ENCODE measurements around the gene DIS3.
"Not testable (repeated sequence)": the region's sequence is repeated elsewhere in the genome, so short reads cannot be mapped to it uniquely, and the experiment has no call there.

The DIS3 gene

GRCh38 chr13:72745260-72745659 lies 36.4 kb downstream of the DIS3 start:
- Histone ChIP-seq H3K36me3 (ENCODE audit: control insufficient read depth in 4 of 4, insufficient read depth in 4 of 4, low read length in 3 of 4) (peaks cover 11 to 79% (median 43%) of the 10 kb centered on the region in 4 experiments), H3K4me1 (ENCODE audit: control extremely low read depth in 1 of 4, control insufficient read depth in 4 of 4, insufficient read depth in 4 of 4, low read length in 3 of 4) (no peaks in the 10 kb centered on the region), H3K4me3 (ENCODE audit: control insufficient read depth in 1 of 7, extremely low read depth in 1 of 7, insufficient read depth in 4 of 7, low read depth in 2 of 7, low read length in 6 of 7) (no peak overlapping the region), H3K9me3 (ENCODE audit: control extremely low read depth in 1 of 5, control insufficient read depth in 4 of 5, insufficient read depth in 2 of 5, low read depth in 1 of 5, low read length in 4 of 5) (no peaks in the 10 kb centered on the region), H3K27me3 (replicated peaks in 2 of 5; ENCODE audit: control insufficient read depth in 4 of 5, insufficient read depth in 5 of 5, low read length in 4 of 5) (no peaks in the 10 kb centered on the region), H3K27ac (ENCODE audit: insufficient read depth in 1 of 2, low read depth in 1 of 2, low read length in 2 of 2, poor library complexity in 1 of 2, severe bottlenecking in 2 of 2) (peak overlapping the region in 1 of 2 experiments; percentile 5)
- CTCF ChIA-PET = no interaction called here
- DNase-seq = no peak
- WGBS (ENCODE audit: insufficient coverage) = 100% methylated on average over 1 of the region's 1 CpG
- POLR2A ChIA-PET = no interaction called here

GRCh38 chr13:72740015-72740414 lies 41.7 kb downstream of the DIS3 start:
- Histone ChIP-seq H3K36me3 (ENCODE audit: control insufficient read depth in 4 of 4, insufficient read depth in 4 of 4, low read length in 3 of 4) (peaks cover 14 to 59% (median 33%) of the 10 kb centered on the region in 4 experiments), H3K4me1 (ENCODE audit: control extremely low read depth in 1 of 4, control insufficient read depth in 4 of 4, insufficient read depth in 4 of 4, low read length in 3 of 4) (no peaks in the 10 kb centered on the region), H3K27me3 (replicated peaks in 2 of 5; ENCODE audit: control insufficient read depth in 4 of 5, insufficient read depth in 5 of 5, low read length in 4 of 5) (no peaks in the 10 kb centered on the region), H3K9me3 (ENCODE audit: control extremely low read depth in 1 of 5, control insufficient read depth in 4 of 5, insufficient read depth in 2 of 5, low read depth in 1 of 5, low read length in 4 of 5) (no peaks in the 10 kb centered on the region), H3K4me3 (ENCODE audit: control insufficient read depth in 1 of 7, extremely low read depth in 1 of 7, insufficient read depth in 4 of 7, low read depth in 2 of 7, low read length in 6 of 7) (no peak overlapping the region), H3K27ac (ENCODE audit: insufficient read depth in 1 of 2, low read depth in 1 of 2, low read length in 2 of 2, poor library complexity in 1 of 2, severe bottlenecking in 2 of 2) (no peak overlapping the region)
- ChIA-PET POLR2A (no interaction called here), CTCF (no interaction called here)
- no peak for DNase-seq
- 100% methylated on average over 1 of the region's 1 CpG for WGBS (ENCODE audit: insufficient coverage)

DNA sequence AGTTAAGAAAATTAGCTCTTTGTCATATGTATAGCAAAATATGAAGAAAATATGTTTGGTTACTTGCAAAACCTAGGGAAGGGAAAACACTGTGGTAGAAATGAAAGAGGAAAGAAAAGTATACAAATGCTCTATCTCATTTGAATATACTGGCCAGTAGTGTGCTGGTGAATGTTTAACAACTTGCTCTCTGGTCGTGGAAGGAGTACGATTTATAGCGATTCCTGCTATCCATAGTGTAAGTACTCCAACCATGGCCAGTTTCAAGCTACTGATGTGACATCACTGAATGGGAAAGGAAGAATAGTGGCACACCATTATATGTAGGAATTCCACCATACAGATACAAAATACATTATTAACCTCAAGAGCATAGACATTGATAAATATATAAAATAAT lies 44.7 kb downstream of the DIS3 start:
- no peaks in the 10 kb centered on the region for H3K9me3 ChIP-seq (ENCODE audit: control extremely low read depth in 1 of 5, control insufficient read depth in 4 of 5, insufficient read depth in 2 of 5, low read depth in 1 of 5, low read length in 4 of 5)
- H3K4me1 ChIP-seq (ENCODE audit: control extremely low read depth in 1 of 4, control insufficient read depth in 4 of 4, insufficient read depth in 4 of 4, low read length in 3 of 4) = no peaks in the 10 kb centered on the region
- POLR2A ChIA-PET = no interaction called here
- WGBS (ENCODE audit: insufficient coverage) = no CpG with 5 or more reads among the region's 3 CpGs
- peaks cover 24 to 55% (median 30%) of the 10 kb centered on the region in 4 experiments for H3K36me3 ChIP-seq (ENCODE audit: control insufficient read depth in 4 of 4, insufficient read depth in 4 of 4, low read length in 3 of 4)
- H3K27me3 ChIP-seq (replicated peaks in 2 of 5; ENCODE audit: control insufficient read depth in 4 of 5, insufficient read depth in 5 of 5, low read length in 4 of 5) = no peaks in the 10 kb centered on the region
- no peak overlapping the region for H3K27ac ChIP-seq (ENCODE audit: insufficient read depth in 1 of 2, low read depth in 1 of 2, low read length in 2 of 2, poor library complexity in 1 of 2, severe bottlenecking in 2 of 2)
- H3K4me3 ChIP-seq (ENCODE audit: control insufficient read depth in 1 of 7, extremely low read depth in 1 of 7, insufficient read depth in 4 of 7, low read depth in 2 of 7, low read length in 6 of 7) = no peak overlapping the region
- CTCF ChIA-PET = no interaction called here
- DNase-seq = no peak

GRCh38 chr13:72728290-72728605 lies 53.5 kb downstream of the DIS3 start:
- no peaks in the 10 kb centered on the region for H3K27me3 ChIP-seq (replicated peaks in 2 of 5; ENCODE audit: control insufficient read depth in 4 of 5, insufficient read depth in 5 of 5, low read length in 4 of 5)
- peaks cover 2 to 11% (median 7%) of the 10 kb centered on the region in 4 experiments for H3K36me3 ChIP-seq (ENCODE audit: control insufficient read depth in 4 of 4, insufficient read depth in 4 of 4, low read length in 3 of 4)
- no peak for DNase-seq
- H3K4me3 ChIP-seq (ENCODE audit: control insufficient read depth in 1 of 7, extremely low read depth in 1 of 7, insufficient read depth in 4 of 7, low read depth in 2 of 7, low read length in 6 of 7) = peak overlapping the region; percentile 68 to 97 (median 88)
- 17% methylated on average over 2 of the region's 3 CpGs for WGBS (ENCODE audit: insufficient coverage)
- peak overlapping the region in 1 of 2 experiments; percentile 82 for H3K27ac ChIP-seq (ENCODE audit: insufficient read depth in 1 of 2, low read depth in 1 of 2, low read length in 2 of 2, poor library complexity in 1 of 2, severe bottlenecking in 2 of 2)
- CTCF ChIA-PET = no interaction called here
- no peaks in the 10 kb centered on the region for H3K9me3 ChIP-seq (ENCODE audit: control extremely low read depth in 1 of 5, control insufficient read depth in 4 of 5, insufficient read depth in 2 of 5, low read depth in 1 of 5, low read length in 4 of 5)
- POLR2A ChIA-PET = no interaction called here
- H3K4me1 ChIP-seq (ENCODE audit: control extremely low read depth in 1 of 4, control insufficient read depth in 4 of 4, insufficient read depth in 4 of 4, low read length in 3 of 4) = peaks cover 2 to 27% (median 18%) of the 10 kb centered on the region in 4 experiments

- no peaks in the 10 kb centered on the region for H3K9me3 ChIP-seq (ENCODE audit: control extremely low read depth in 1 of 5, control insufficient read depth in 4 of 5, insufficient read depth in 2 of 5, low read depth in 1 of 5, low read length in 4 of 5)
- ChIA-PET CTCF (no interaction called here), POLR2A (no interaction called here)
- H3K4me3 ChIP-seq (ENCODE audit: control insufficient read depth in 1 of 7, extremely low read depth in 1 of 7, insufficient read depth in 4 of 7, low read depth in 2 of 7, low read length in 6 of 7) = peak within 1 kb of the TSS; percentile 68 to 97 (median 88)
- H3K36me3 ChIP-seq (ENCODE audit: control insufficient read depth in 4 of 4, insufficient read depth in 4 of 4, low read length in 3 of 4) = peaks cover 0 to 13% (median 4%) of the 10 kb centered on the region in 4 experiments
- H3K4me1 ChIP-seq (ENCODE audit: control extremely low read depth in 1 of 4, control insufficient read depth in 4 of 4, insufficient read depth in 4 of 4, low read length in 3 of 4) = peaks cover 2 to 27% (median 18%) of the 10 kb centered on the region in 4 experiments
- peak within 1 kb of the TSS in 1 of 2 experiments; percentile 82 for H3K27ac ChIP-seq (ENCODE audit: insufficient read depth in 1 of 2, low read depth in 1 of 2, low read length in 2 of 2, poor library complexity in 1 of 2, severe bottlenecking in 2 of 2)
- peak; percentile 97 to 99 (median 99) for DNase-seq
- no peaks in the 10 kb centered on the region for H3K27me3 ChIP-seq (replicated peaks in 2 of 5; ENCODE audit: control insufficient read depth in 4 of 5, insufficient read depth in 5 of 5, low read length in 4 of 5)
- 0% methylated on average over 58 of the region's 71 CpGs for WGBS (ENCODE audit: insufficient coverage)
Observed at GRCh38 chr13:72727417-72728289, 54.0 kb downstream of the DIS3 start, which contains the start of the genes BORA and MZT1. BORA (plus strand) TSS chr13:72727923; CDS start chr13:72728941, 1,018 bp downstream. MZT1 (minus strand) TSS chr13:72727629; CDS start chr13:72727602, 27 bp downstream.

DNA sequence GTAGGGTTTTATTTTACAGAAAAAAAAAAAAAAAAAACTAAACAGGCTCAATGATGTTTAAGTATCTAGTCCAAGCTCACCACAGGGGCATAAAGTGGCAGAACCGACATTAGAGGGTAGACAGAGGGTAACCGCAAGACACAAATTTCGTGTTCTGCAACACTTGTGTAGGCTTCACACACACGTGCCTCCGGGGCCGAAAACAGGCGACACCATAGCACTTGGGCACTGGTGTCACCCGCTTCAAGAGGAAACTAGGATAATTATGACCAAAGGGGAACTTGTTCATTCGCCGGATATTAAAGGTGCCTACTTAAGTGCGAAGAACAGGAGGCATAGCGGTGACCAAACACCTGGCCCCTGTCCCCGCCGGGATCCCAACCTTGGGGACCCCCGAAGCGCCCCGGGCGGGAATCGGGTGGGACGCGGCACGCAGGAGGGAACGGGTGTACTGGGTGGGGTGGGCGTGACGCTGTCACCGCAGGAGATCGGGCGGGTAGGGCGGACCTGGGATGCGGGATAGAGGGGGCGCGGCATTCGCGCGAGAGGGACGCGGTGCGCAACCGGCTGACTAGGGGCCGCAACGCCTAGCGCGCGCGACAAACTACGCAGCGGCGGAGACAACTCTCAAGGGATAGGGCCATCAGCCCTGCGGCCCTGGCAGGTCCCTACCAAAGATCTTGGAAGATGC lies 54.8 kb downstream of the DIS3 start:
- CTCF ChIA-PET = no interaction called here
- H3K4me1 ChIP-seq (ENCODE audit: control extremely low read depth in 1 of 4, control insufficient read depth in 4 of 4, insufficient read depth in 4 of 4, low read length in 3 of 4) = peaks cover 2 to 27% (median 18%) of the 10 kb centered on the region in 4 experiments
- no peaks in the 10 kb centered on the region for H3K9me3 ChIP-seq (ENCODE audit: control extremely low read depth in 1 of 5, control insufficient read depth in 4 of 5, insufficient read depth in 2 of 5, low read depth in 1 of 5, low read length in 4 of 5)
- H3K36me3 ChIP-seq (ENCODE audit: control insufficient read depth in 4 of 4, insufficient read depth in 4 of 4, low read length in 3 of 4) = peaks cover 0 to 20% (median 5%) of the 10 kb centered on the region in 4 experiments
- peak overlapping the region; percentile 68 to 97 (median 88) for H3K4me3 ChIP-seq (ENCODE audit: control insufficient read depth in 1 of 7, extremely low read depth in 1 of 7, insufficient read depth in 4 of 7, low read depth in 2 of 7, low read length in 6 of 7)
- peak; percentile 56 to 85 (median 75) for DNase-seq
- POLR2A ChIA-PET = no interaction called here
- H3K27ac ChIP-seq (ENCODE audit: insufficient read depth in 1 of 2, low read depth in 1 of 2, low read length in 2 of 2, poor library complexity in 1 of 2, severe bottlenecking in 2 of 2) = peak overlapping the region in 1 of 2 experiments; percentile 82
- H3K27me3 ChIP-seq (replicated peaks in 2 of 5; ENCODE audit: control insufficient read depth in 4 of 5, insufficient read depth in 5 of 5, low read length in 4 of 5) = no peaks in the 10 kb centered on the region
- WGBS (ENCODE audit: insufficient coverage) = 2% methylated on average over 44 of the region's 49 CpGs

DNA sequence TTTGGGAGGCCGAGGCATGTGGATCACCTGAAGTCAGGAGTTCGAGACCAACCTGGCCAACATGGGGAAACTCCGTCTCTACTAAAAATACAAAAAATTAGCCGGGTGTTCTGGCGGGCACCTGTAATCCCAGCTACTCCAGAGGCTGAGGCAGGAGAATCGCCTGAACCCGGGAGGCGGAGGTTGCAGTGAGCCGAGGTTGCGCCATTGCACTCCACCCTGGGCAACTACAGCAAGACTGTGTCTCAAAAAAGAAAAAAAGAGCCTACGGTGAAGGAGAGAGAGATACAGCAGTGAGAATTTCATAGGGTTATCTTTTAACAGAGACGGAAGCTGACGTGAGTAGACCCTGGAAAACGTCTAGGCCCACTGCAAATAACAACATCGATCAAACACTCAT lies 55.5 kb downstream of the DIS3 start:
- H3K4me3 ChIP-seq (ENCODE audit: control insufficient read depth in 1 of 7, extremely low read depth in 1 of 7, insufficient read depth in 4 of 7, low read depth in 2 of 7, low read length in 6 of 7) = peak overlapping the region in 5 of 7 experiments; percentile 87 to 97 (median 90)
- H3K9me3 ChIP-seq (ENCODE audit: control extremely low read depth in 1 of 5, control insufficient read depth in 4 of 5, insufficient read depth in 2 of 5, low read depth in 1 of 5, low read length in 4 of 5); H3K27ac ChIP-seq (ENCODE audit: insufficient read depth in 1 of 2, low read depth in 1 of 2, low read length in 2 of 2, poor library complexity in 1 of 2, severe bottlenecking in 2 of 2); CTCF ChIA-PET; H3K27me3 ChIP-seq (replicated peaks in 2 of 5; ENCODE audit: control insufficient read depth in 4 of 5, insufficient read depth in 5 of 5, low read length in 4 of 5); POLR2A ChIA-PET: not testable (repeated sequence)
- peaks cover 0 to 22% (median 5%) of the 10 kb centered on the region in 4 experiments for H3K36me3 ChIP-seq (ENCODE audit: control insufficient read depth in 4 of 4, insufficient read depth in 4 of 4, low read length in 3 of 4)
- H3K4me1 ChIP-seq (ENCODE audit: control extremely low read depth in 1 of 4, control insufficient read depth in 4 of 4, insufficient read depth in 4 of 4, low read length in 3 of 4) = peaks cover 2 to 27% (median 18%) of the 10 kb centered on the region in 4 experiments
- DNase-seq = peak in 1 of 3 donors; percentile 3
- 96% methylated on average over 6 of the region's 15 CpGs for WGBS (ENCODE audit: insufficient coverage)

Measured in common myeloid progenitor, CD34-positive (primary cell).